A549 (cell line): ENCODE measurements around the gene BCL2L15.

Experiments
- EP300 ChIP-seq, 2 experiments: fragments of >200 bp; sonication (Bioruptor Twin); formaldehyde crosslinking; IDR thresholded peaks; 2 replicates in 1 of 2; 3 replicates in 1 of 2; pipeline ENCODE4 v1.6.1; 2016 to 2017
- JUN ChIP-seq, 2 experiments: fragments of >200 bp; sonication (Bioruptor Twin); formaldehyde crosslinking; IDR thresholded peaks; 2 replicates in 1 of 2; 3 replicates in 1 of 2; pipeline ENCODE4 v1.6.1; 2016 to 2017
- KDM1A ChIP-seq: fragments of 200-600 bp; sonication (generic); IDR thresholded peaks from 2 replicates; pipeline ENCODE4 v1.6.1; 2016; ENCODE audit warnings: low read depth, mild to moderate bottlenecking
- KDM5A ChIP-seq: fragments of 200-600 bp; sonication (generic); IDR thresholded peaks from 2 replicates; pipeline ENCODE4 v1.6.1; 2016; ENCODE audit warnings: antibody characterized with exemption, mild to moderate bottlenecking
- NFE2L2 ChIP-seq: fragments of 150-350 bp; conservative IDR thresholded peaks from 2 replicates; pipeline ENCODE4 v1.6.1; 2014; ENCODE audit warnings: low read length
- TF ChIP-seq, protein P1 (sequence below): fragments of 450-650 bp; IDR thresholded peaks from 2 replicates; pipeline ENCODE4 v1.6.1; 2014; ENCODE audit warnings: antibody characterized with exemption
- TF ChIP-seq, protein P2 (sequence below): fragments of >200 bp; sonication (Bioruptor Twin); formaldehyde crosslinking; IDR thresholded peaks from 3 replicates; pipeline ENCODE4 v1.5.1; 2016
- TF ChIP-seq, protein P3 (sequence below): fragments of 200-600 bp; sonication (generic); IDR thresholded peaks from 2 replicates; pipeline ENCODE4 v1.6.1; 2016; ENCODE audit warnings: antibody characterized with exemption, mild to moderate bottlenecking, moderate library complexity

DNA sequence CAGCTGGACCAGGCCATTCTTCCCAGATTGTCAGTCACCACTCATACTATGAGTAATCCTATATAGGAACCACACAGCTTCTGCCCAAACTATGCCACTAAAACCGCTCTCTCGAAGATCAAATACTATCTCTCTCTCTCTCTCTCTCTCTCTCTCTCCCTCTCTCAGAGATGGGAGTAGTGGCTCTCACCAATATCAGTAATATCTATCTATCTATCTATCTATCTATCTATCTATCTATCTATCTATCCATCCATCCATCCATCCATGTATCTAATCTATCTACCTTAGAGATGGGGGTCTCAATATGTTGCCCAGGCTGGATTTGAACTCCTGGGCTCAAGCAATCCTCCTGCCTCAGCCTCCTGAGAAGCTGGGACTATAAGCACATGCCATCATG lies 37.1 kb upstream of the BCL2L15 start:
- no peak for TF ChIP-seq KDM1A
- TF ChIP-seq, protein P1, sequence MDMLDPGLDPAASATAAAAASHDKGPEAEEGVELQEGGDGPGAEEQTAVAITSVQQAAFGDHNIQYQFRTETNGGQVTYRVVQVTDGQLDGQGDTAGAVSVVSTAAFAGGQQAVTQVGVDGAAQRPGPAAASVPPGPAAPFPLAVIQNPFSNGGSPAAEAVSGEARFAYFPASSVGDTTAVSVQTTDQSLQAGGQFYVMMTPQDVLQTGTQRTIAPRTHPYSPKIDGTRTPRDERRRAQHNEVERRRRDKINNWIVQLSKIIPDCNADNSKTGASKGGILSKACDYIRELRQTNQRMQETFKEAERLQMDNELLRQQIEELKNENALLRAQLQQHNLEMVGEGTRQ: no peak
- TF ChIP-seq, protein P2, sequence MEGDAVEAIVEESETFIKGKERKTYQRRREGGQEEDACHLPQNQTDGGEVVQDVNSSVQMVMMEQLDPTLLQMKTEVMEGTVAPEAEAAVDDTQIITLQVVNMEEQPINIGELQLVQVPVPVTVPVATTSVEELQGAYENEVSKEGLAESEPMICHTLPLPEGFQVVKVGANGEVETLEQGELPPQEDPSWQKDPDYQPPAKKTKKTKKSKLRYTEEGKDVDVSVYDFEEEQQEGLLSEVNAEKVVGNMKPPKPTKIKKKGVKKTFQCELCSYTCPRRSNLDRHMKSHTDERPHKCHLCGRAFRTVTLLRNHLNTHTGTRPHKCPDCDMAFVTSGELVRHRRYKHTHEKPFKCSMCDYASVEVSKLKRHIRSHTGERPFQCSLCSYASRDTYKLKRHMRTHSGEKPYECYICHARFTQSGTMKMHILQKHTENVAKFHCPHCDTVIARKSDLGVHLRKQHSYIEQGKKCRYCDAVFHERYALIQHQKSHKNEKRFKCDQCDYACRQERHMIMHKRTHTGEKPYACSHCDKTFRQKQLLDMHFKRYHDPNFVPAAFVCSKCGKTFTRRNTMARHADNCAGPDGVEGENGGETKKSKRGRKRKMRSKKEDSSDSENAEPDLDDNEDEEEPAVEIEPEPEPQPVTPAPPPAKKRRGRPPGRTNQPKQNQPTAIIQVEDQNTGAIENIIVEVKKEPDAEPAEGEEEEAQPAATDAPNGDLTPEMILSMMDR: no peak
- no peak for TF ChIP-seq JUN (IDR thresholded peaks at IDR 0.05)
- TF ChIP-seq NFE2L2: no peak
- TF ChIP-seq KDM5A: no peak
- TF ChIP-seq EP300 (IDR thresholded peaks at IDR 0.05): no peak
- TF ChIP-seq, protein P3, sequence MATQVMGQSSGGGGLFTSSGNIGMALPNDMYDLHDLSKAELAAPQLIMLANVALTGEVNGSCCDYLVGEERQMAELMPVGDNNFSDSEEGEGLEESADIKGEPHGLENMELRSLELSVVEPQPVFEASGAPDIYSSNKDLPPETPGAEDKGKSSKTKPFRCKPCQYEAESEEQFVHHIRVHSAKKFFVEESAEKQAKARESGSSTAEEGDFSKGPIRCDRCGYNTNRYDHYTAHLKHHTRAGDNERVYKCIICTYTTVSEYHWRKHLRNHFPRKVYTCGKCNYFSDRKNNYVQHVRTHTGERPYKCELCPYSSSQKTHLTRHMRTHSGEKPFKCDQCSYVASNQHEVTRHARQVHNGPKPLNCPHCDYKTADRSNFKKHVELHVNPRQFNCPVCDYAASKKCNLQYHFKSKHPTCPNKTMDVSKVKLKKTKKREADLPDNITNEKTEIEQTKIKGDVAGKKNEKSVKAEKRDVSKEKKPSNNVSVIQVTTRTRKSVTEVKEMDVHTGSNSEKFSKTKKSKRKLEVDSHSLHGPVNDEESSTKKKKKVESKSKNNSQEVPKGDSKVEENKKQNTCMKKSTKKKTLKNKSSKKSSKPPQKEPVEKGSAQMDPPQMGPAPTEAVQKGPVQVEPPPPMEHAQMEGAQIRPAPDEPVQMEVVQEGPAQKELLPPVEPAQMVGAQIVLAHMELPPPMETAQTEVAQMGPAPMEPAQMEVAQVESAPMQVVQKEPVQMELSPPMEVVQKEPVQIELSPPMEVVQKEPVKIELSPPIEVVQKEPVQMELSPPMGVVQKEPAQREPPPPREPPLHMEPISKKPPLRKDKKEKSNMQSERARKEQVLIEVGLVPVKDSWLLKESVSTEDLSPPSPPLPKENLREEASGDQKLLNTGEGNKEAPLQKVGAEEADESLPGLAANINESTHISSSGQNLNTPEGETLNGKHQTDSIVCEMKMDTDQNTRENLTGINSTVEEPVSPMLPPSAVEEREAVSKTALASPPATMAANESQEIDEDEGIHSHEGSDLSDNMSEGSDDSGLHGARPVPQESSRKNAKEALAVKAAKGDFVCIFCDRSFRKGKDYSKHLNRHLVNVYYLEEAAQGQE: no peak
